ENCODE measurements around the gene TMEM72. TPM values are rescaled to one million over a fixed set of nuclear protein-coding genes. Genes with fewer than 3 reads are reported as not detected.
A peak's percentile ranks its signal among the peaks of the same experiment; 100 is the strongest.

Gene TMEM72
- total and polyA plus RNA-seq, 7 donors: 0.33 to 11.8 (median 4.1) TPM; not detected in 3

- peak overlapping the region in 1 of 4 donors; percentile 42 for H3K27ac ChIP-seq
- no peaks in the 10 kb centered on the region for H3K9me3 ChIP-seq
- peak; percentile 56 for DNase-seq
- H3K4me3 ChIP-seq: no peak overlapping the region
- H3K36me3 ChIP-seq: peaks cover 0 to 3% (median 0%) of the 10 kb centered on the region in 4 donors
- no peak for TF ChIP-seq POLR2AphosphoS5 (IDR thresholded peaks at IDR 0.05)
- TF ChIP-seq, protein P1, sequence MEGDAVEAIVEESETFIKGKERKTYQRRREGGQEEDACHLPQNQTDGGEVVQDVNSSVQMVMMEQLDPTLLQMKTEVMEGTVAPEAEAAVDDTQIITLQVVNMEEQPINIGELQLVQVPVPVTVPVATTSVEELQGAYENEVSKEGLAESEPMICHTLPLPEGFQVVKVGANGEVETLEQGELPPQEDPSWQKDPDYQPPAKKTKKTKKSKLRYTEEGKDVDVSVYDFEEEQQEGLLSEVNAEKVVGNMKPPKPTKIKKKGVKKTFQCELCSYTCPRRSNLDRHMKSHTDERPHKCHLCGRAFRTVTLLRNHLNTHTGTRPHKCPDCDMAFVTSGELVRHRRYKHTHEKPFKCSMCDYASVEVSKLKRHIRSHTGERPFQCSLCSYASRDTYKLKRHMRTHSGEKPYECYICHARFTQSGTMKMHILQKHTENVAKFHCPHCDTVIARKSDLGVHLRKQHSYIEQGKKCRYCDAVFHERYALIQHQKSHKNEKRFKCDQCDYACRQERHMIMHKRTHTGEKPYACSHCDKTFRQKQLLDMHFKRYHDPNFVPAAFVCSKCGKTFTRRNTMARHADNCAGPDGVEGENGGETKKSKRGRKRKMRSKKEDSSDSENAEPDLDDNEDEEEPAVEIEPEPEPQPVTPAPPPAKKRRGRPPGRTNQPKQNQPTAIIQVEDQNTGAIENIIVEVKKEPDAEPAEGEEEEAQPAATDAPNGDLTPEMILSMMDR (IDR thresholded peaks at IDR 0.05): no peak
- no peak for TF ChIP-seq POLR2A (IDR thresholded peaks at IDR 0.05)
- TF ChIP-seq EP300 (IDR thresholded peaks at IDR 0.05): no peak
- intact Hi-C loops (cut with DNase I): no loop called here
- no peaks in the 10 kb centered on the region for H3K27me3 ChIP-seq
- H3K4me1 ChIP-seq: peaks cover 0 to 14% (median 8%) of the 10 kb centered on the region in 4 donors
- WGBS, 2 donors: 91 to 94% methylated on average over 10 of the region's 10 CpGs
Observed at GRCh38 chr10:44950326-44951225, 39.4 kb downstream of the TMEM72 start.

DNA sequence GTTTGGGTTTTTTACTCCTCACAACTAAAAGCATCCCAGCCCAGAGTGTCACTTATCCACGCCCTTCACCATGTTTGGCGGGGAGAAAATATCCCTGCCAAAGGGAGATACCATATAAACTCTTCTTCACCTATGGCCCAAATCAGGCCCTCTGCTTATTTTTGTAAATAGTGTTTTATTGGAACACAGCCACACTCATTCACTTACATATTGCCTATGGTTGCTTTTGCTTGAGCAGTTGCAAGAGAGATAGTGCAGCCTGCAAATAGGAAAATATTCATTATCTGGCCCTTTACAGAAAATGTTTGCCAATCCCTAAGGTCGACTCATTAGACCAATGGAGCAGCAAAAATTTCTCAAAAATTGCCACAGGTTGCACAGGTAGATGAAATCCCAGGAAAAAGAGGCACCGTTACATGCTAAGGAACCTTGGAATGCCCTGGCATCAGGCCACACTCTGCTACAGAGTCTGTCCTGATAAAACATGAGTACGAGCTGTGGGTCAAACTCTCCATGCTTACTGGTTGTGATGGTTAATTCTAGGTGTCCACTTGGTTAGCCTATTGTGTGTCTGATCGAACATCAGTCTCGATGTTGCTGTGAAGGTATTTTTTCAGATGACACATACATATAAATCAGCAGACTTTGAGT is 40.6 kb downstream of the TMEM72 start:
- TF ChIP-seq, protein P1 (IDR thresholded peaks at IDR 0.05): no peak
- no peak for TF ChIP-seq POLR2AphosphoS5 (IDR thresholded peaks at IDR 0.05)
- peaks cover 0 to 14% (median 8%) of the 10 kb centered on the region in 4 donors for H3K4me1 ChIP-seq
- DNase-seq: peak; percentile 59
- no peaks in the 10 kb centered on the region for H3K27me3 ChIP-seq
- intact Hi-C loops (cut with DNase I): no loop called here
- no peak overlapping the region for H3K4me3 ChIP-seq
- no peaks in the 10 kb centered on the region for H3K9me3 ChIP-seq
- H3K27ac ChIP-seq: no peak overlapping the region
- WGBS, 2 donors: 86 to 94% methylated on average over 7 of the region's 7 CpGs
- H3K36me3 ChIP-seq: peaks cover 0 to 6% (median 0%) of the 10 kb centered on the region in 4 donors

- 77 to 82% methylated on average over 2 of the region's 2 CpGs for WGBS, 2 donors
- no peak overlapping the region for H3K27ac ChIP-seq
- TF ChIP-seq, protein P1 (IDR thresholded peaks at IDR 0.05): no peak
- no peak for TF ChIP-seq EP300 (IDR thresholded peaks at IDR 0.05)
- no peak for TF ChIP-seq POLR2A (IDR thresholded peaks at IDR 0.05)
- no peak for TF ChIP-seq POLR2AphosphoS5 (IDR thresholded peaks at IDR 0.05)
- intact Hi-C loops (cut with DNase I): no loop called here
- no peak overlapping the region for H3K4me3 ChIP-seq
- no peaks in the 10 kb centered on the region for H3K9me3 ChIP-seq
- H3K27me3 ChIP-seq: no peaks in the 10 kb centered on the region
- H3K4me1 ChIP-seq: peaks cover 0 to 15% (median 14%) of the 10 kb centered on the region in 4 donors
- peak; percentile 46 for DNase-seq
- H3K36me3 ChIP-seq: peaks cover 0 to 6% (median 0%) of the 10 kb centered on the region in 4 donors
Observed at GRCh38 chr10:44952779-44953231, 41.7 kb downstream of the TMEM72 start.

- Histone ChIP-seq H3K4me3 (no peak overlapping the region), H3K9me3 (no peaks in the 10 kb centered on the region), H3K27me3 (no peaks in the 10 kb centered on the region), H3K4me1 (peaks cover 0 to 28% (median 23%) of the 10 kb centered on the region in 4 donors), H3K36me3 (peaks cover 0 to 6% (median 0%) of the 10 kb centered on the region in 4 donors), H3K27ac (no peak overlapping the region)
- intact Hi-C loops (cut with DNase I): no loop called here
- DNase-seq: no peak
- TF ChIP-seq, protein P1 (IDR thresholded peaks at IDR 0.05): no peak
- TF ChIP-seq POLR2AphosphoS5 (IDR thresholded peaks at IDR 0.05) (no peak), POLR2A (IDR thresholded peaks at IDR 0.05) (no peak), EP300 (IDR thresholded peaks at IDR 0.05) (no peak)
Observed at GRCh38 chr10:44954042-44954441, 42.9 kb downstream of the TMEM72 start.

Measured in sigmoid colon (tissue), 7 donors.